ENCODE measurements around the gene HTT. TPM values are rescaled to one million over a fixed set of nuclear protein-coding genes. Genes with fewer than 3 reads are reported as not detected.

The HTT gene
- total RNA-seq, 2 donors from 2014 or later, result 23.2 to 25.2 TPM

DNA sequence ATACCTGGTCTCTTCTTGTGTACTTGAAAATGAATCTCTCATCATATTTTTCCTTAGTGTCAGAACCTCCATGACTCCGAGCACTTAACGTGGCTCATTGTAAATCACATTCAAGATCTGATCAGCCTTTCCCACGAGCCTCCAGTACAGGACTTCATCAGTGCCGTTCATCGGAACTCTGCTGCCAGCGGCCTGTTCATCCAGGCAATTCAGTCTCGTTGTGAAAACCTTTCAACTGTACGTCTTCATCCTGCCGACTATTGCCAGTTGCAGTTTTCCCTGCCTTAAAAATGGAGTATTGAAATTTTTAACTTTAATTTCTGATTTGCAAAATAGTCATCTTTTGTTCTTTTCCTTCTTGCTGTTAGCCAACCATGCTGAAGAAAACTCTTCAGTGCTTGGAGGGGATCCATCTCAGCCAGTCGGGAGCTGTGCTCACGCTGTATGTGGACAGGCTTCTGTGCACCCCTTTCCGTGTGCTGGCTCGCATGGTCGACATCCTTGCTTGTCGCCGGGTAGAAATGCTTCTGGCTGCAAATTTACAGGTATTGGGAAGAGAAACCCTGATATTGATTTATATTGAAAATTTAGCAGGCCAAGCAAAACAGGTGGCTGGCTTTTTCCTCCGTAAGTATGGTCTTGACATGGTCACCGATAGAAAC, 132.1 kb downstream of the HTT start:
- intact Hi-C loops (cut with DNase I), result no loop called here
- ATAC-seq (no peak), DNase-seq (no peak)

DNA sequence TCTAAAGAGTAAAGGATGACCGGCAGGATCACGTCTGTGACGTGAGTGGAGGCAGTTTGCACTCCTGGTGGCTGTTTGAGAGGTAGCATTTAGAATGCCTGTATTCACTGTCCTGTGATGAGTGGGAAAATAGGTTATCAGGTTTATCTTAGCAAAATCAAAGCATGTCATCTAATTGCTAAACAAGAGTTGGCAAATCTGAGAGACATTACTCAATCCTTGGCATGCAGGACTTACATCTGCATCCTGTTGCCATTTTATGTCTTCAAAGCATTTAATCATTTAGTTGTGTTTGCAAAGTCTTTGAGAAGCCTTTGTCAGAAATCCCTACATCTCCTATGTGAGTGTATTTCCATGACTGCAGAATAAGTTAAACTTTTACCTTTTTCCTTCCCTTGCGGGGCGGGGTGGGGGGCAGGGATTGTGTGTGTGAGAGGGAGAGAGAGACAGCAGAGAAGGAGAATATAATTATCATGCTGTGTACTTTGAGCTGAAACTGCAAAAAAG, 133.1 kb downstream of the HTT start:
- intact Hi-C loops (cut with DNase I), result no loop called here
- ATAC-seq (no peak), DNase-seq (no peak)

DNA sequence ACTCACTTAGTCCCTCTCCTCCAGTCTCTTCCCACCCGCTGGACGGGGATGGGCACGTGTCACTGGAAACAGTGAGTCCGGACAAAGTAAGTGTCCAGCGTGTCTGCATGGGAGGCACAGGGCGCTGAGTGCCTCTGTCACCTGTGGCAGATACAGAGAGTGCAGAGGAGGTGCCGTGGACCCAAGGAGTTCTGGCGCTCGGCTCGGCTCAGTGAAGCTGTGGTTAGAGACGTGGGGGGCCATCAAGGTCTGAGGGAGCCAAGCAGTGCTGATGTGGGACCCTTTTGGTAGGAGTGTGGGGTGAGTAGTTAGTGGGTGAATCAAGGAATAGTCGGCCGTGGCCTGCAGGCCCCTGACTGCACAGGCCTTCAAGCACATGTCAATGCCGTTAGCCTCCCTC, 134.3 kb downstream of the HTT start:
- ATAC-seq (no peak), DNase-seq (no peak)
- intact Hi-C loops (cut with DNase I), result no loop called here

- ATAC-seq, result no peak
- intact Hi-C loops (cut with DNase I), result no loop called here
- no peak for DNase-seq
These were observed 135.3 kb downstream of the HTT start for GRCh38 chr4:3209551-3210325.

- no peak for DNase-seq
These were observed 136.0 kb downstream of the HTT start for GRCh38 chr4:3210467-3210866.

DNA sequence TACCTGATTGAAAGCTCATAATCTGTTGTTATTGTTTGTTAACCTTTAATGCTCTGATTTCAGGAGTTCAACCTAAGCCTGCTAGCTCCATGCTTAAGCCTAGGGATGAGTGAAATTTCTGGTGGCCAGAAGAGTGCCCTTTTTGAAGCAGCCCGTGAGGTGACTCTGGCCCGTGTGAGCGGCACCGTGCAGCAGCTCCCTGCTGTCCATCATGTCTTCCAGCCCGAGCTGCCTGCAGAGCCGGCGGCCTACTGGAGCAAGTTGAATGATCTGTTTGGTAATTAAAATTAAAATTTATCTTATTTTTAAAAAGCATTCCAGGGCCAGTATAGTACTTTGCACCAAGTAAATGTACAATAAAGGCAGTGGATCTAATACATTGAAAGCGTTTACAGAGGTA, 137.4 kb downstream of the HTT start:
- intact Hi-C loops (cut with DNase I), result no loop called here
- ATAC-seq (no peak), DNase-seq (no peak)

More at GRCh38 chr4:3210467-3210866, 136.0 kb downstream of the HTT start:
- no peak for ATAC-seq
- intact Hi-C loops (cut with DNase I), result no loop called here

DNA sequence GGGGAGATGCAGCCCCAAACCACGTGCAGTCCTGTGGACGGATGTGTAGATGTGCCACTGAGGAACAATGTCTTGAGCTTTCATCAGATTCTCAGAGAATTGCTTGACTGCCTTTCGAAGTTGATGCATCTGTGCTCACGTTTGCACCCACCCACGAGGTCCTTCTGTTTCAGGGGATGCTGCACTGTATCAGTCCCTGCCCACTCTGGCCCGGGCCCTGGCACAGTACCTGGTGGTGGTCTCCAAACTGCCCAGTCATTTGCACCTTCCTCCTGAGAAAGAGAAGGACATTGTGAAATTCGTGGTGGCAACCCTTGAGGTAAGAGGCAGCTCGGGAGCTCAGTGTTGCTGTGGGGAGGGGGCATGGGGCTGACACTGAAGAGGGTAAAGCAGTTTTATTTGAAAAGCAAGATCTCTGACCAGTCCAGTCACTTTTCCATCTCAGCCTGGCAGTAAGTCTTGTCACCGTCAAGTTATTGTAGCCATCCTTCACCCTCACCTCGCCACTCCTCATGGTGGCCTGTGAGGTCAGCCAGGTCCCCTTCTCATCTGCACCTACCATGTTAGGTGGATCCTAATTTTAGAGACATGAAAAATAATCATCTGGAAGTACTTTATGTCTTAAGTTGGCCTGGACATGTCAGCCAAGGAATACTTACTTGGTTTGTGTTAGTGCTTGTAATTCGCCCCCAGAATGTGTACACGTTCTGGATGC, 138.1 kb downstream of the HTT start:
- intact Hi-C loops (cut with DNase I), result no loop called here
- DNase-seq (no peak), ATAC-seq (no peak)

- no peak for DNase-seq
- no peak for ATAC-seq
These were observed 138.6 kb downstream of the HTT start for GRCh38 chr4:3213106-3213425.

DNA sequence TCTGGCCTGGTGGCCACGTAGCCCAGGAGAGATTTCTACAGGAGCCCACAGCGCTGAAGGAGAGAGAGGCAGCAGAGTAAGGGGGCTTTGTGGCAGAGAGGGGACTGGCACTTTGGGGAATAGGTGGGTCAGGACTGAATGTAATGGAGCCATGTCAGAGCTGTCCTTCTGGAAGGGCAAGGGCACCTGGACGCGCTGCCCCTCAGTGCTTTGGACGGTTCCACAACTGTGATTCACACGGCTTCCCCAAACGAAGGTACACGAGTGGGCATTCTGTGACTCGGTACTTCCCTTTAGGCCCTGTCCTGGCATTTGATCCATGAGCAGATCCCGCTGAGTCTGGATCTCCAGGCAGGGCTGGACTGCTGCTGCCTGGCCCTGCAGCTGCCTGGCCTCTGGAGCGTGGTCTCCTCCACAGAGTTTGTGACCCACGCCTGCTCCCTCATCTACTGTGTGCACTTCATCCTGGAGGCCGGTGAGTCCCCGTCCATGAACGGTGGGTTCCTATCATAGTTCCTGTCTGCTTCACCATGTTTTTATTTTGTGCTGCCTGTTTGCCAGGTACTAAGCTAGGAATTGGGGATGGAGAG, 139.3 kb downstream of the HTT start:
- intact Hi-C loops (cut with DNase I), result no loop called here
- DNase-seq (no peak), ATAC-seq (no peak)

More at GRCh38 chr4:3213106-3213425, 138.6 kb downstream of the HTT start:
- intact Hi-C loops (cut with DNase I), result no loop called here

DNA sequence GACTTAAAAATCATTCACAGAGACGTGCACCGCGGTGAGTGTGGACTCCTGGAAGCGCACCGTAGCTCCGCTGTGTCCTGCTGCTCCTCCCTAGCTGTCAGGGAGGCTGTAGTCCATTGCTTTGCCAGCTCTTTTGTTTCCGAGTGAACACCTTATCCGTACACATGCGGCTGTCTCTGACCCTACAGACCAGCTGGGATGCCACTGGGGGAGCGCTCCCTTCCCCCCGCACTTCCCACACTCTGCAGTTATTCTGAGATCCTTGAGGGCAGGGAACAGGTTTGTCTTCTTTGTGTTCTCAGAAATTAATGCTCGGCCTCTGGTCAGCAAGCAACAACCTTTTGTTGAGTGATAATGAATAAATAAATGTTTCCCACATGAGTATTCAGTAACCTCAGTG, 140.8 kb downstream of the HTT start:
- intact Hi-C loops (cut with DNase I), result no loop called here
- no peak for ATAC-seq
- DNase-seq, result peak; percentile 5

- intact Hi-C loops (cut with DNase I), result no loop called here
- ATAC-seq, result no peak
These were observed 141.3 kb downstream of the HTT start for GRCh38 chr4:3215733-3216132.

GRCh38 chr4:3217266-3217665, 142.8 kb downstream of the HTT start:
- ATAC-seq (no peak), DNase-seq (no peak)
- intact Hi-C loops (cut with DNase I), result no loop called here

More at GRCh38 chr4:3215733-3216132, 141.3 kb downstream of the HTT start:
- peak; percentile 9 for DNase-seq

DNA sequence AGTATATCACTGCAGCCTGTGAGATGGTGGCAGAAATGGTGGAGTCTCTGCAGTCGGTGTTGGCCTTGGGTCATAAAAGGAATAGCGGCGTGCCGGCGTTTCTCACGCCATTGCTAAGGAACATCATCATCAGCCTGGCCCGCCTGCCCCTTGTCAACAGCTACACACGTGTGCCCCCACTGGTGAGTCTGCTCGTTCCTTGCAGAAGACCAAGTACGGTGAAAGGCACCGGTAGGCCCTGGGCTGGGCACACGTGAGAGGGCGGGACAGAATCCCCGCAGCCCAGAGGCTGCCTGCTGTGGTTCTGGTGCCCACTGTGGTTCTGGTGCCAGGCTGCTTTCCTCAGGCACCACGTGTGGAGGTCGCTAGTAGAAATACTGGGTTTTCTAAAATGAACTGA, 143.3 kb downstream of the HTT start:
- no peak for ATAC-seq
- DNase-seq, result peak; percentile 8
- intact Hi-C loops (cut with DNase I), result no loop called here

- intact Hi-C loops (cut with DNase I), result no loop called here
- DNase-seq (peak; percentile 6), ATAC-seq (no peak)
These were observed 144.6 kb downstream of the HTT start for GRCh38 chr4:3218824-3219760.

- DNase-seq, result peak; percentile 14
- ATAC-seq, result no peak
- intact Hi-C loops (cut with DNase I), result no loop called here
These were observed 145.4 kb downstream of the HTT start for GRCh38 chr4:3219761-3220475.

DNA sequence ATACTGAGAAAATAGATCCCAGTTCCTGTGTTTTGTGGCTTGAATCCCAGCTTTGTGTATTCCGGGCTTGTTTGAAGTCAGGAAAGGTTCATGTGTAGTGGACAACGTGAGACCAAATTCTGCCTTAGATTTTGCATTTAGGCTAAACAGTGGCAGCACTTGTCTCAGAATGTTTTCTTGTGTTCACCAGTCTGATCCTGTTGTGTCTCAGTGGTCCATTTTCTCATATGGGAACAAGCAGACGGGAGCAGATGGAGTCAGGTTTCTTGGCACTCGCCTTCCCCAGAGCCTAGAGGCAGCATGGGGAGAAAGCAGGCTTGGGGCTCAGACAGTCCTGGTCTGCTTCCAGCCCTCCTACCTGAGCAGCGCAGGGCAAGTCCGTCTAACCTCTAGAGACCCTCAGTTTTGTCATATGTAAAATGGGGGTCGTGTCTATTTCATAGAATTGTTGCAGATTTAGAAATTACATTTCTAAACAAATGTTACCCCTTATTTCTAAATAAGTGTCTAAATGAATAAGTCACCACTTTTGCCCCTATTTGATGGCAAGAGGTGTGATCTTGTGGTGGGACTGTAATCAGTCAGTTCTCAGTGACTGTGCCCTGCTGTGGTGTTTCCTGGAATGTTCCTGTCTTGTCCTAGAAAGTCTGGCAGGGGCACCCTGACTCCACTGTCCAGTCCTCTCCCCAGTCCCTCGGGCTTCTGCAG, 146.1 kb downstream of the HTT start:
- intact Hi-C loops (cut with DNase I), result no loop called here
- DNase-seq (peak; percentile 9), ATAC-seq (no peak)

- intact Hi-C loops (cut with DNase I), result no loop called here
- ATAC-seq (no peak), DNase-seq (peak; percentile 11)
These were observed 146.7 kb downstream of the HTT start for GRCh38 chr4:3221184-3221494.

DNA sequence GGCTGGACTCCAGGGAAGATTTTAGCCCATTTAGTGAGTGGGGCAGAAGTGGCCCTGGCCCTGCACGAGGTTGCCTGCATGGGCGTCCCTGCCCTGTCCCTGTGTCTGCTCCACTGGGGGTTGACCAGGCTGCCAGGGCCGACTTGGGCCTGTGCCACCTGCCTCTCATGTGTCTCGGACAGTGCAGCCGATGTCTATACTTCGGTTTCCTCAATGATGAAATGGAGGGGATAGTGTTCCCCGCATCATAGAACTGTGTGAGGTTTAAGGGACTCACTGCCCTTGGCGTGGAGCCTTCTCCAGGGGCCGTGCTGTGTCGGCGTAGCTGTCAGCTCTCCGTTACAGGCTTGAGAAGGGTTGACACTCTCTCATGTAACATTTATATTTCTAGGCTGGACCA, 147.5 kb downstream of the HTT start:
- ATAC-seq, result no peak
- intact Hi-C loops (cut with DNase I), result no loop called here
- peak; percentile 5 for DNase-seq
